ENCODE results near the gene DCX. TPM values are rescaled to one million over a fixed set of nuclear protein-coding genes. Genes with fewer than 3 reads are reported as not detected.

Gene DCX
- total RNA-seq, 2 experiments from 2014 or later = not detected

- CTCF ChIA-PET = no interaction called here
- Mint-ChIP-seq H3K4me1 (ENCODE audit: low read depth) (no peaks in the 10 kb centered on the region), H3K27ac (no peak overlapping the region), H3K9me3 (no peaks in the 10 kb centered on the region), H3K36me3 (ENCODE audit: low read depth) (no peaks in the 10 kb centered on the region), H3K4me3 (no peak overlapping the region), H3K27me3 (no peaks in the 10 kb centered on the region)
- ATAC-seq (no peak), DNase-seq (no peak)
- TF ChIP-seq CTCF (IDR thresholded peaks at IDR 0.05) = no peak
- intact Hi-C loops (cut with micrococcal nuclease) = no loop called here
- POLR2A ChIA-PET = no interaction called here
Measured at GRCh38 chrX:111265486-111265885, 146.5 kb downstream of the DCX start.

- Mint-ChIP-seq H3K27me3 (no peaks in the 10 kb centered on the region), H3K36me3 (ENCODE audit: low read depth) (no peaks in the 10 kb centered on the region), H3K4me1 (ENCODE audit: low read depth) (no peaks in the 10 kb centered on the region), H3K27ac (no peak overlapping the region), H3K4me3 (no peak overlapping the region), H3K9me3 (no peaks in the 10 kb centered on the region)
- DNase-seq = no peak
- POLR2A ChIA-PET = no interaction called here
- CTCF ChIA-PET = no interaction called here
- ATAC-seq = no peak
- no peak for TF ChIP-seq CTCF (IDR thresholded peaks at IDR 0.05)
- intact Hi-C loops (cut with micrococcal nuclease) = no loop called here
Measured at GRCh38 chrX:111264385-111264784, 147.6 kb downstream of the DCX start.

- TF ChIP-seq CTCF (IDR thresholded peaks at IDR 0.05) = no peak
- Mint-ChIP-seq H3K4me3 (no peak overlapping the region), H3K9me3 (no peaks in the 10 kb centered on the region), H3K27ac (no peak overlapping the region), H3K27me3 (no peaks in the 10 kb centered on the region), H3K4me1 (ENCODE audit: low read depth) (no peaks in the 10 kb centered on the region), H3K36me3 (ENCODE audit: low read depth) (no peaks in the 10 kb centered on the region)
- DNase-seq (no peak), ATAC-seq (no peak)
- ChIA-PET POLR2A (no interaction called here), CTCF (no interaction called here)
- intact Hi-C loops (cut with micrococcal nuclease) = no loop called here
Measured at GRCh38 chrX:111262086-111262485, 149.9 kb downstream of the DCX start.

GRCh38 chrX:111260451-111260850, 151.5 kb downstream of the DCX start:
- ATAC-seq (no peak), DNase-seq (no peak)
- Mint-ChIP-seq H3K27me3 (no peaks in the 10 kb centered on the region), H3K4me1 (ENCODE audit: low read depth) (no peaks in the 10 kb centered on the region), H3K4me3 (no peak overlapping the region), H3K36me3 (ENCODE audit: low read depth) (no peaks in the 10 kb centered on the region), H3K27ac (no peak overlapping the region), H3K9me3 (no peaks in the 10 kb centered on the region)
- no peak for TF ChIP-seq CTCF (IDR thresholded peaks at IDR 0.05)
- intact Hi-C loops (cut with micrococcal nuclease) = no loop called here
- CTCF ChIA-PET = no interaction called here
- POLR2A ChIA-PET = no interaction called here

- ATAC-seq = no peak
- TF ChIP-seq CTCF (IDR thresholded peaks at IDR 0.05) = no peak
- Mint-ChIP-seq H3K9me3 (no peaks in the 10 kb centered on the region), H3K36me3 (ENCODE audit: low read depth) (no peaks in the 10 kb centered on the region), H3K27me3 (no peaks in the 10 kb centered on the region), H3K4me3 (no peak overlapping the region), H3K27ac (no peak overlapping the region), H3K4me1 (ENCODE audit: low read depth) (no peaks in the 10 kb centered on the region)
- intact Hi-C loops (cut with micrococcal nuclease) = no loop called here
- ChIA-PET POLR2A (no interaction called here), CTCF (no interaction called here)
- DNase-seq = no peak
Measured at GRCh38 chrX:111259559-111259958, 152.4 kb downstream of the DCX start.

Measured in activated CD8-positive, alpha-beta T cell treated with anti-CD3 and anti-CD28 coated beads for 36 hours (primary cell).